Liver (tissue), 3 donors: ENCODE data around the gene MAGED1.

Source experiments
- CTCF ChIP-seq: fragments of 150-350 bp; IDR thresholded peaks from 2 replicates; pipeline ENCODE4 v1.5.1; 2017; ENCODE audit warnings: improper control_type of control experiment, low read depth, low read length; ENCODE audit not compliant: missing input control
- EGR1 ChIP-seq, 2 donors: IDR thresholded peaks; 2 replicates each; pipeline ENCODE4 v1.6.1; 2016 to 2018; ENCODE audit warnings: antibody characterized with exemption in 2 of 2, low read depth in 2 of 2
- GABPA ChIP-seq, 2 donors: IDR thresholded peaks in 1 of 2; conservative IDR thresholded peaks in 1 of 2; 2 replicates each; pipeline ENCODE4 v1.6.1; 2016; ENCODE audit warnings: antibody characterized with exemption in 2 of 2, mild to moderate bottlenecking in 1 of 2, moderate library complexity in 1 of 2
- HNF4G ChIP-seq: IDR thresholded peaks from 2 replicates; pipeline ENCODE4 v1.6.1; 2016; ENCODE audit warnings: antibody characterized with exemption
- JUND ChIP-seq, 2 donors: IDR thresholded peaks; 2 replicates each; pipeline ENCODE4 v1.6.1; 2016; ENCODE audit warnings: antibody characterized with exemption in 2 of 2
- RAD21 ChIP-seq, 2 donors: IDR thresholded peaks; 2 replicates each; pipeline ENCODE4 v1.6.1; 2016; ENCODE audit warnings: antibody characterized with exemption in 2 of 2, mild to moderate bottlenecking in 2 of 2
- SP1 ChIP-seq: IDR thresholded peaks from 2 replicates; pipeline ENCODE4 v1.6.1; 2018; ENCODE audit warnings: antibody characterized with exemption, mild to moderate bottlenecking
- YY1 ChIP-seq: IDR thresholded peaks from 2 replicates; pipeline ENCODE4 v1.6.1; 2016; ENCODE audit warnings: antibody characterized with exemption, mild to moderate bottlenecking
- TF ChIP-seq, protein P1 (sequence below): IDR thresholded peaks from 2 replicates; pipeline ENCODE4 v1.6.1; 2016; ENCODE audit warnings: antibody characterized with exemption, mild to moderate bottlenecking
- donor health status: healthy.
- donor health status: healthy.

DNA sequence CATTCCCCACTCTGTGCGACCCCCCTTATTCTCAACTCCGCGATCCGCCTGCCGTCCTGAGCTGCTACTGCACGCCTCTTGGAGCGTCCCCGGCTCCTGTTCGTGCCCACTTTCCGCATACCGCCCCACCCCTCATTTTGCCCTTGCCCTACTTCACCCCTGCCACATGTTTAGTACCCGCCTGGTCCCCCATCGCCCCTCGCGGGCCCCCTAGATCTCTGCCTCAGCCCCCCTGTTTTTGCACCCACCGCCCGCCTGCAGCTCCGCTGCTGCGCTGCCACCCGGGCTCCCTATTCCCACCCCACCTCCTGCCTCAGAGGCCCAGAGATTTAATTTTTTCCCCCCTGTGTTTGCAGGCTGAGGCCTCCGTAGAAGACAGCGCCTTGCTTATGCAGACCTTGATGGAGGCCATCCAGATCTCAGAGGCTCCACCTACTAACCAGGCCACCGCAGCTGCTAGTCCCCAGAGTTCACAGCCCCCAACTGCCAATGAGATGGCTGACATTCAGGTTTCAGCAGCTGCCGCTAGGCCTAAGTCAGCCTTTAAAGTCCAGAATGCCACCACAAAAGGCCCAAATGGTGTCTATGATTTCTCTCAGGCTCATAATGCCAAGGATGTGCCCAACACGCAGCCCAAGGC is 1.4 kb downstream of the MAGED1 start:
- TF ChIP-seq CTCF (no peak), HNF4G (no peak), JUND (IDR thresholded peaks at IDR 0.05) (no peak), SP1 (no peak), RAD21 (IDR thresholded peaks at IDR 0.05) (peak in 1 of 2 donors; percentile 26), YY1 (no peak), EGR1 (IDR thresholded peaks at IDR 0.05; ENCODE audit: low read depth in 2 of 2) (no peak), GABPA (IDR thresholded peaks at IDR 0.05 in 1 of 2, conservative IDR thresholded peaks at IDR 0.05 in 1 of 2) (no peak)
- TF ChIP-seq, protein P1, sequence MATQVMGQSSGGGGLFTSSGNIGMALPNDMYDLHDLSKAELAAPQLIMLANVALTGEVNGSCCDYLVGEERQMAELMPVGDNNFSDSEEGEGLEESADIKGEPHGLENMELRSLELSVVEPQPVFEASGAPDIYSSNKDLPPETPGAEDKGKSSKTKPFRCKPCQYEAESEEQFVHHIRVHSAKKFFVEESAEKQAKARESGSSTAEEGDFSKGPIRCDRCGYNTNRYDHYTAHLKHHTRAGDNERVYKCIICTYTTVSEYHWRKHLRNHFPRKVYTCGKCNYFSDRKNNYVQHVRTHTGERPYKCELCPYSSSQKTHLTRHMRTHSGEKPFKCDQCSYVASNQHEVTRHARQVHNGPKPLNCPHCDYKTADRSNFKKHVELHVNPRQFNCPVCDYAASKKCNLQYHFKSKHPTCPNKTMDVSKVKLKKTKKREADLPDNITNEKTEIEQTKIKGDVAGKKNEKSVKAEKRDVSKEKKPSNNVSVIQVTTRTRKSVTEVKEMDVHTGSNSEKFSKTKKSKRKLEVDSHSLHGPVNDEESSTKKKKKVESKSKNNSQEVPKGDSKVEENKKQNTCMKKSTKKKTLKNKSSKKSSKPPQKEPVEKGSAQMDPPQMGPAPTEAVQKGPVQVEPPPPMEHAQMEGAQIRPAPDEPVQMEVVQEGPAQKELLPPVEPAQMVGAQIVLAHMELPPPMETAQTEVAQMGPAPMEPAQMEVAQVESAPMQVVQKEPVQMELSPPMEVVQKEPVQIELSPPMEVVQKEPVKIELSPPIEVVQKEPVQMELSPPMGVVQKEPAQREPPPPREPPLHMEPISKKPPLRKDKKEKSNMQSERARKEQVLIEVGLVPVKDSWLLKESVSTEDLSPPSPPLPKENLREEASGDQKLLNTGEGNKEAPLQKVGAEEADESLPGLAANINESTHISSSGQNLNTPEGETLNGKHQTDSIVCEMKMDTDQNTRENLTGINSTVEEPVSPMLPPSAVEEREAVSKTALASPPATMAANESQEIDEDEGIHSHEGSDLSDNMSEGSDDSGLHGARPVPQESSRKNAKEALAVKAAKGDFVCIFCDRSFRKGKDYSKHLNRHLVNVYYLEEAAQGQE, result no peak
